Measurements from ENCODE around the gene SH3PXD2A.

- TF ChIP-seq CTCF (conservative IDR thresholded peaks at IDR 0.05; ENCODE audit: low read depth, low read length) (no peak), EZH2 (IDR thresholded peaks at IDR 0.05; ENCODE audit: borderline replicate concordance, low read depth, low read length, poor library complexity, severe bottlenecking) (no peak)
Observed at GRCh38 chr10:103620891-103621782, 234.2 kb downstream of the SH3PXD2A start.
